Measurements from ENCODE around the gene TMEM154. TPM values are rescaled to one million over a fixed set of nuclear protein-coding genes. Genes with fewer than 3 reads are reported as not detected.

Gene TMEM154
- total RNA-seq, 2 donors from 2014 or later = 1.3 to 1.6 TPM

- H3K4me1 ChIP-seq (ENCODE audit: control insufficient read depth in 1 of 2, low read depth in 2 of 2) = no peaks in the 10 kb centered on the region
- TF ChIP-seq CTCF (IDR thresholded peaks at IDR 0.05) = no peak
- DNase-seq (ENCODE audit: low spot score) = no peak
- no peaks in the 10 kb centered on the region for H3K36me3 ChIP-seq
- H3K9me3 ChIP-seq = no peaks in the 10 kb centered on the region
- H3K4me3 ChIP-seq = no peak overlapping the region
- no peak for ATAC-seq (ENCODE audit: insufficient number of reproducible peaks, low FRiP score, low read depth)
- no peaks in the 10 kb centered on the region for H3K27me3 ChIP-seq (replicated peaks; ENCODE audit: insufficient read depth)
- no peak overlapping the region for H3K27ac ChIP-seq
Measured at GRCh38 chr4:152586668-152587067, 93.1 kb downstream of the TMEM154 start.

GRCh38 chr4:152585023-152585441 is 94.8 kb downstream of the TMEM154 start:
- ATAC-seq (ENCODE audit: insufficient number of reproducible peaks, low FRiP score, low read depth) (no peak), DNase-seq (ENCODE audit: low spot score) (no peak)
- no peaks in the 10 kb centered on the region for H3K36me3 ChIP-seq
- H3K27ac ChIP-seq = no peak overlapping the region
- H3K9me3 ChIP-seq = no peaks in the 10 kb centered on the region
- H3K4me1 ChIP-seq (ENCODE audit: control insufficient read depth in 1 of 2, low read depth in 2 of 2) = no peaks in the 10 kb centered on the region
- H3K27me3 ChIP-seq (replicated peaks; ENCODE audit: insufficient read depth) = no peaks in the 10 kb centered on the region
- no peak for TF ChIP-seq CTCF (IDR thresholded peaks at IDR 0.05)
- H3K4me3 ChIP-seq = no peak overlapping the region

- Histone ChIP-seq H3K36me3 (no peaks in the 10 kb centered on the region), H3K27ac (no peak overlapping the region), H3K4me1 (ENCODE audit: control insufficient read depth in 1 of 2, low read depth in 2 of 2) (no peaks in the 10 kb centered on the region), H3K4me3 (no peak overlapping the region), H3K9me3 (no peaks in the 10 kb centered on the region), H3K27me3 (replicated peaks; ENCODE audit: insufficient read depth) (no peaks in the 10 kb centered on the region)
- TF ChIP-seq CTCF (IDR thresholded peaks at IDR 0.05) = no peak
- DNase-seq (ENCODE audit: low spot score) = no peak
- no peak for ATAC-seq (ENCODE audit: insufficient number of reproducible peaks, low FRiP score, low read depth)
Measured at GRCh38 chr4:152581536-152582160, 98.1 kb downstream of the TMEM154 start.

- Histone ChIP-seq H3K4me1 (ENCODE audit: control insufficient read depth in 1 of 2, low read depth in 2 of 2) (no peaks in the 10 kb centered on the region), H3K4me3 (no peak overlapping the region), H3K27ac (no peak overlapping the region), H3K27me3 (replicated peaks; ENCODE audit: insufficient read depth) (no peaks in the 10 kb centered on the region), H3K36me3 (no peaks in the 10 kb centered on the region), H3K9me3 (no peaks in the 10 kb centered on the region)
- no peak for TF ChIP-seq CTCF (IDR thresholded peaks at IDR 0.05)
- DNase-seq (ENCODE audit: low spot score) = no peak
- ATAC-seq (ENCODE audit: insufficient number of reproducible peaks, low FRiP score, low read depth) = no peak
Measured at GRCh38 chr4:152579916-152580315, 99.9 kb downstream of the TMEM154 start.

GRCh38 chr4:152579107-152579764 is 100.6 kb downstream of the TMEM154 start:
- Histone ChIP-seq H3K4me3 (no peak overlapping the region), H3K27me3 (replicated peaks; ENCODE audit: insufficient read depth) (no peaks in the 10 kb centered on the region), H3K9me3 (no peaks in the 10 kb centered on the region), H3K36me3 (no peaks in the 10 kb centered on the region), H3K4me1 (ENCODE audit: control insufficient read depth in 1 of 2, low read depth in 2 of 2) (no peaks in the 10 kb centered on the region), H3K27ac (no peak overlapping the region)
- DNase-seq (ENCODE audit: low spot score) (no peak), ATAC-seq (ENCODE audit: insufficient number of reproducible peaks, low FRiP score, low read depth) (no peak)
- no peak for TF ChIP-seq CTCF (IDR thresholded peaks at IDR 0.05)

Data from thoracic aorta (tissue), 2 donors.